GM23338 (cell line): ENCODE measurements around the gene CCDC69. TPM values are rescaled to one million over a fixed set of nuclear protein-coding genes. Genes with fewer than 3 reads are reported as not detected.

Experiments used
- ATAC-seq: fragments of 200-7000 bp; cut with Tn5 transposase; 3 replicates; pipeline ENCODE4 v1.9.1; 2020
- DNase-seq: peaks from one replicate; pipeline ENCODE4 v3.0.0-alpha.2; 2015; ENCODE audit warnings: low spot score
- H2AFZ ChIP-seq: fragments of 200-600 bp; sonication (generic); 2 replicates; pipeline ENCODE4 v1.8.0; 2016; ENCODE audit warnings: antibody characterized with exemption, mild to moderate bottlenecking, moderate library complexity
- H3F3A ChIP-seq: fragments of 200-600 bp; sonication (generic); replicated peaks from 2 replicates; pipeline ENCODE4 v1.8.0; 2017; ENCODE audit warnings: antibody characterized with exemption, mixed run types, low read depth
- H3K27ac ChIP-seq: fragments of 200-600 bp; sonication (generic); 2 replicates; pipeline ENCODE4 v1.6.1; 2016; ENCODE audit warnings: low read depth
- H3K27me3 ChIP-seq: fragments of 200-600 bp; sonication (generic); 2 replicates; pipeline ENCODE4 v1.8.0; 2016; ENCODE audit warnings: mild to moderate bottlenecking, mixed run types, moderate library complexity; ENCODE audit not compliant: insufficient read depth
- H3K36me3 ChIP-seq: fragments of 200-600 bp; sonication (generic); 2 replicates; pipeline ENCODE4 v1.8.0; 2016; ENCODE audit warnings: mild to moderate bottlenecking; ENCODE audit not compliant: insufficient read depth
- H3K4me1 ChIP-seq: fragments of 200-600 bp; sonication (generic); 2 replicates; pipeline ENCODE4 v1.8.0; 2016; ENCODE audit warnings: mild to moderate bottlenecking, moderate library complexity; ENCODE audit not compliant: insufficient read depth
- H3K4me2 ChIP-seq: fragments of 200-600 bp; sonication (generic); 2 replicates; pipeline ENCODE4 v1.7.1; 2017; ENCODE audit warnings: mixed run types
- H3K4me3 ChIP-seq: fragments of 200-600 bp; sonication (generic); 2 replicates; pipeline ENCODE4 v1.6.1; 2016; ENCODE audit warnings: mixed run types
- H3K79me2 ChIP-seq: fragments of 200-600 bp; sonication (generic); replicated peaks from 2 replicates; pipeline ENCODE4 v1.8.0; 2017; ENCODE audit warnings: mild to moderate bottlenecking; ENCODE audit not compliant: insufficient read depth
- H3K9me2 ChIP-seq: fragments of 200-600 bp; sonication (generic); 2 replicates; pipeline ENCODE4 v1.8.0; 2017; ENCODE audit not compliant: insufficient read depth
- H4K20me1 ChIP-seq: fragments of 200-600 bp; sonication (generic); replicated peaks from 2 replicates; pipeline ENCODE4 v1.8.0; 2017; ENCODE audit warnings: mild to moderate bottlenecking; ENCODE audit not compliant: insufficient read depth
- H3K27ac Mint-ChIP-seq: 2 replicates; pipeline ENCODE4 v1.8.0; 2020; ENCODE audit warnings: inconsistent platforms, mild to moderate bottlenecking, moderate library complexity, mixed read lengths
- H3K27me3 Mint-ChIP-seq: 3 replicates; pipeline ENCODE4 v1.8.0; 2022; ENCODE audit warnings: low read depth, mild to moderate bottlenecking, moderate library complexity, mixed read lengths, inconsistent platforms; ENCODE audit not compliant: insufficient read depth, poor library complexity
- H3K36me3 Mint-ChIP-seq: 3 replicates; pipeline ENCODE4 v1.8.0; 2021; ENCODE audit warnings: low read depth, mild to moderate bottlenecking, inconsistent platforms, moderate library complexity, mixed read lengths
- H3K4me1 Mint-ChIP-seq: 3 replicates; pipeline ENCODE4 v1.8.0; 2020; ENCODE audit warnings: mild to moderate bottlenecking, inconsistent platforms, mixed read lengths
- H3K4me3 Mint-ChIP-seq: 3 replicates; pipeline ENCODE4 v1.8.0; 2021; ENCODE audit warnings: moderate library complexity, mild to moderate bottlenecking, inconsistent platforms, mixed read lengths
- H3K9me3 Mint-ChIP-seq: 3 replicates; pipeline ENCODE4 v1.8.0; 2020; ENCODE audit warnings: moderate library complexity, mild to moderate bottlenecking, inconsistent platforms, mixed read lengths
- EZH2 ChIP-seq: fragments of 200-600 bp; sonication (generic); IDR thresholded peaks from one replicate; pipeline ENCODE4 v1.8.0; 2017; ENCODE audit warnings: antibody characterized with exemption, mild to moderate bottlenecking, low read depth; ENCODE audit not compliant: unreplicated experiment
- JUNB ChIP-seq: IDR thresholded peaks from one replicate; pipeline ENCODE4 v1.6.1; 2016; ENCODE audit warnings: antibody characterized with exemption; ENCODE audit not compliant: unreplicated experiment
- ZNF114 ChIP-seq: fragments of 250-450 bp; sonication (Bioruptor Pico); IDR thresholded peaks from 2 replicates; pipeline ENCODE4 v1.5.0; 2020; ENCODE audit warnings: mild to moderate bottlenecking, moderate library complexity
- polyA plus RNA-seq: library from polyadenylated mRNA; unstranded; fragments of >200 nt; fragmentation: Nextera tagmentation; extraction: Ambion mirVana; gene quantifications from 2 replicates; pipeline ENCODE4 v1.2.1, GENCODE V29; 2016
- total RNA-seq: library from RNA; depleted of rRNA; stranded (reverse); fragments of >200 nt; shearing (Covaris generic); gene quantifications from 2 replicates; pipeline ENCODE4 v1.2.3, GENCODE V29; 2014
- TF ChIP-seq, protein P1 (sequence below), 2 experiments: fragments of 200-600 bp in 1 of 2; sonication (generic) in 1 of 2; conservative IDR thresholded peaks; 2 replicates each; pipeline versions ENCODE4 v1.5.1 to v1.6.1; 2016 to 2017; ENCODE audit warnings: antibody characterized with exemption in 2 of 2, low read depth in 2 of 2, mild to moderate bottlenecking in 2 of 2, moderate library complexity in 1 of 2
- TF ChIP-seq, protein P2 (sequence below): fragments of 250-450 bp; sonication (Bioruptor Pico); IDR thresholded peaks from 2 replicates; pipeline ENCODE4 v1.5.0; 2020; ENCODE audit warnings: mild to moderate bottlenecking, moderate library complexity

Gene CCDC69
- total and polyA plus RNA-seq, 2 experiments from 2014 or later = 2.7 to 5.3 TPM

DNA sequence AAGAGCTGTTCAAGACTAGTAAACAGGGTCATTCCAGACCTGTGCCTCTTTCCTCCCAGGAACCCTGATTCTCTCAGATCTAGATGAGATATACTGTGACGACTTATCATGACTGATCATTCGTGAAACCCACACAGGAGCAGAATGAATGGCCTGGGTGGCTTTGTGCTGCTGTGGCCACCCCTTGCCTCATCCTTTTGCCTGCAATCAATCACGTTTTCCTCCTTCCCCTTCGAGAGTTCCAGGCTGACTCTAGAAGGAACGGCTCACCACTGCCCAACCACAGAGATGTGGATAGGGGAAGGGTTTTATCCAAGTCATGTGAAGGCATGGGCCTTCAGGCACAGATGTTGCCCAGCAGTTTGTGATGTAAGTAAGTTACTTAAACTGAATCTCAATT lies 72.1 kb downstream of the CCDC69 start (continued):
- TF ChIP-seq, protein P1, sequence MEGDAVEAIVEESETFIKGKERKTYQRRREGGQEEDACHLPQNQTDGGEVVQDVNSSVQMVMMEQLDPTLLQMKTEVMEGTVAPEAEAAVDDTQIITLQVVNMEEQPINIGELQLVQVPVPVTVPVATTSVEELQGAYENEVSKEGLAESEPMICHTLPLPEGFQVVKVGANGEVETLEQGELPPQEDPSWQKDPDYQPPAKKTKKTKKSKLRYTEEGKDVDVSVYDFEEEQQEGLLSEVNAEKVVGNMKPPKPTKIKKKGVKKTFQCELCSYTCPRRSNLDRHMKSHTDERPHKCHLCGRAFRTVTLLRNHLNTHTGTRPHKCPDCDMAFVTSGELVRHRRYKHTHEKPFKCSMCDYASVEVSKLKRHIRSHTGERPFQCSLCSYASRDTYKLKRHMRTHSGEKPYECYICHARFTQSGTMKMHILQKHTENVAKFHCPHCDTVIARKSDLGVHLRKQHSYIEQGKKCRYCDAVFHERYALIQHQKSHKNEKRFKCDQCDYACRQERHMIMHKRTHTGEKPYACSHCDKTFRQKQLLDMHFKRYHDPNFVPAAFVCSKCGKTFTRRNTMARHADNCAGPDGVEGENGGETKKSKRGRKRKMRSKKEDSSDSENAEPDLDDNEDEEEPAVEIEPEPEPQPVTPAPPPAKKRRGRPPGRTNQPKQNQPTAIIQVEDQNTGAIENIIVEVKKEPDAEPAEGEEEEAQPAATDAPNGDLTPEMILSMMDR (conservative IDR thresholded peaks at IDR 0.05; ENCODE audit: low read depth in 2 of 2) = no peak
- TF ChIP-seq ZNF114 (no peak), EZH2 (no peak), JUNB (no peak)

DNA sequence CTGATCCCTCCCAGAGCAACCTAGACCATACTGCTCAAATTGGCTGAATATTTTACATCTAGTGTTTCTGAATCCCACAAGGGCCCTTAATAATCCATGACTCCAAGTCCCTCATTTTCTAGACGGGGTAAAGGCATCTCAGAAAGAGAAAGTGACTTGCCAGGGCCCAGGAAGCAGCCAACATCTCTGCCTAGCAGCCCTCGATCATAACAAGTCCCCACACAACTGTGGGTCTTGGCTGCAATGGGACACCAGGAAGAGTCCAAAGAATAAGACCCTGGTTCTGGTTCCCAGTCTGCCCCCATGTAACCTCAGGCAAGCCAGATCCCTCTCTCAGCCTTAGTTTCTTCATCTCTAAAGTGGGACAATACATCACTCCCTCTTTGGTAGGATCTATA lies 72.6 kb downstream of the CCDC69 start:
- Histone ChIP-seq H3K4me1 (peaks cover 8% of the 10 kb centered on the region; the same call in 1 of the 2 replicates), H3K79me2 (peaks cover 20% of the 10 kb centered on the region), H3K4me3 (no peak overlapping the region), H4K20me1 (peaks cover 19% of the 10 kb centered on the region), H3K27ac (no peak overlapping the region; the same call in 1 of the 2 replicates), H2AFZ (no peak overlapping the region), H3F3A (no peaks in the 10 kb centered on the region; the same call in 1 of the 2 replicates), H3K36me3 (no peaks in the 10 kb centered on the region; the same call in 1 of the 2 replicates), H3K9me2 (no peaks in the 10 kb centered on the region), H3K27me3 (no peaks in the 10 kb centered on the region), H3K4me2 (no peak overlapping the region)
- peaks cover 21% of the 10 kb centered on the region; the same call in 2 of the 3 replicates for H3K4me1 Mint-ChIP-seq
- no peaks in the 10 kb centered on the region for H3K9me3 Mint-ChIP-seq
- H3K27ac Mint-ChIP-seq = no peak overlapping the region
- H3K4me3 Mint-ChIP-seq = no peak overlapping the region
- H3K27me3 Mint-ChIP-seq = peaks cover 2% of the 10 kb centered on the region
- TF ChIP-seq, protein P2, sequence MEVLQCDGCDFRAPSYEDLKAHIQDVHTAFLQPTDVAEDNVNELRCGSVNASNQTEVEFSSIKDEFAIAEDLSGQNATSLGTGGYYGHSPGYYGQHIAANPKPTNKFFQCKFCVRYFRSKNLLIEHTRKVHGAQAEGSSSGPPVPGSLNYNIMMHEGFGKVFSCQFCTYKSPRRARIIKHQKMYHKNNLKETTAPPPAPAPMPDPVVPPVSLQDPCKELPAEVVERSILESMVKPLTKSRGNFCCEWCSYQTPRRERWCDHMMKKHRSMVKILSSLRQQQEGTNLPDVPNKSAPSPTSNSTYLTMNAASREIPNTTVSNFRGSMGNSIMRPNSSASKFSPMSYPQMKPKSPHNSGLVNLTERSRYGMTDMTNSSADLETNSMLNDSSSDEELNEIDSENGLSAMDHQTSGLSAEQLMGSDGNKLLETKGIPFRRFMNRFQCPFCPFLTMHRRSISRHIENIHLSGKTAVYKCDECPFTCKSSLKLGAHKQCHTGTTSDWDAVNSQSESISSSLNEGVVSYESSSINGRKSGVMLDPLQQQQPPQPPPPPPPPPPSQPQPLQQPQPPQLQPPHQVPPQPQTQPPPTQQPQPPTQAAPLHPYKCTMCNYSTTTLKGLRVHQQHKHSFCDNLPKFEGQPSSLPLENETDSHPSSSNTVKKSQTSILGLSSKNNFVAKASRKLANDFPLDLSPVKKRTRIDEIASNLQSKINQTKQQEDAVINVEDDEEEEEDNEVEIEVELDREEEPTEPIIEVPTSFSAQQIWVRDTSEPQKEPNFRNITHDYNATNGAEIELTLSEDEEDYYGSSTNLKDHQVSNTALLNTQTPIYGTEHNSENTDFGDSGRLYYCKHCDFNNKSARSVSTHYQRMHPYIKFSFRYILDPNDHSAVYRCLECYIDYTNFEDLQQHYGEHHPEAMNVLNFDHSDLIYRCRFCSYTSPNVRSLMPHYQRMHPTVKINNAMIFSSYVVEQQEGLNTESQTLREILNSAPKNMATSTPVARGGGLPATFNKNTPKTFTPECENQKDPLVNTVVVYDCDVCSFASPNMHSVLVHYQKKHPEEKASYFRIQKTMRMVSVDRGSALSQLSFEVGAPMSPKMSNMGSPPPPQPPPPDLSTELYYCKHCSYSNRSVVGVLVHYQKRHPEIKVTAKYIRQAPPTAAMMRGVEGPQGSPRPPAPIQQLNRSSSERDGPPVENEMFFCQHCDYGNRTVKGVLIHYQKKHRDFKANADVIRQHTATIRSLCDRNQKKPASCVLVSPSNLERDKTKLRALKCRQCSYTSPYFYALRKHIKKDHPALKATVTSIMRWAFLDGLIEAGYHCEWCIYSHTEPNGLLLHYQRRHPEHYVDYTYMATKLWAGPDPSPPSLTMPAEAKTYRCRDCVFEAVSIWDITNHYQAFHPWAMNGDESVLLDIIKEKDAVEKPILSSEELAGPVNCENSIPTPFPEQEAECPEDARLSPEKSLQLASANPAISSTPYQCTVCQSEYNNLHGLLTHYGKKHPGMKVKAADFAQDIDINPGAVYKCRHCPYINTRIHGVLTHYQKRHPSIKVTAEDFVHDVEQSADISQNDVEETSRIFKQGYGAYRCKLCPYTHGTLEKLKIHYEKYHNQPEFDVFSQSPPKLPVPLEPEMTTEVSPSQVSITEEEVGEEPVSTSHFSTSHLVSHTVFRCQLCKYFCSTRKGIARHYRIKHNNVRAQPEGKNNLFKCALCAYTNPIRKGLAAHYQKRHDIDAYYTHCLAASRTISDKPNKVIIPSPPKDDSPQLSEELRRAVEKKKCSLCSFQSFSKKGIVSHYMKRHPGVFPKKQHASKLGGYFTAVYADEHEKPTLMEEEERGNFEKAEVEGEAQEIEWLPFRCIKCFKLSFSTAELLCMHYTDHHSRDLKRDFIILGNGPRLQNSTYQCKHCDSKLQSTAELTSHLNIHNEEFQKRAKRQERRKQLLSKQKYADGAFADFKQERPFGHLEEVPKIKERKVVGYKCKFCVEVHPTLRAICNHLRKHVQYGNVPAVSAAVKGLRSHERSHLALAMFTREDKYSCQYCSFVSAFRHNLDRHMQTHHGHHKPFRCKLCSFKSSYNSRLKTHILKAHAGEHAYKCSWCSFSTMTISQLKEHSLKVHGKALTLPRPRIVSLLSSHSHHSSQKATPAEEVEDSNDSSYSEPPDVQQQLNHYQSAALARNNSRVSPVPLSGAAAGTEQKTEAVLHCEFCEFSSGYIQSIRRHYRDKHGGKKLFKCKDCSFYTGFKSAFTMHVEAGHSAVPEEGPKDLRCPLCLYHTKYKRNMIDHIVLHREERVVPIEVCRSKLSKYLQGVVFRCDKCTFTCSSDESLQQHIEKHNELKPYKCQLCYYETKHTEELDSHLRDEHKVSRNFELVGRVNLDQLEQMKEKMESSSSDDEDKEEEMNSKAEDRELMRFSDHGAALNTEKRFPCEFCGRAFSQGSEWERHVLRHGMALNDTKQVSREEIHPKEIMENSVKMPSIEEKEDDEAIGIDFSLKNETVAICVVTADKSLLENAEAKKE (CRISPR knock-in tag) = no peak
- TF ChIP-seq EZH2 = no peak
- DNase-seq = no peak
- ATAC-seq = no peak
- H3K36me3 Mint-ChIP-seq = no peaks in the 10 kb centered on the region; the same call in 2 of the 3 replicates
